ENCODE measurements around the gene PROZ.

The PROZ gene

DNA sequence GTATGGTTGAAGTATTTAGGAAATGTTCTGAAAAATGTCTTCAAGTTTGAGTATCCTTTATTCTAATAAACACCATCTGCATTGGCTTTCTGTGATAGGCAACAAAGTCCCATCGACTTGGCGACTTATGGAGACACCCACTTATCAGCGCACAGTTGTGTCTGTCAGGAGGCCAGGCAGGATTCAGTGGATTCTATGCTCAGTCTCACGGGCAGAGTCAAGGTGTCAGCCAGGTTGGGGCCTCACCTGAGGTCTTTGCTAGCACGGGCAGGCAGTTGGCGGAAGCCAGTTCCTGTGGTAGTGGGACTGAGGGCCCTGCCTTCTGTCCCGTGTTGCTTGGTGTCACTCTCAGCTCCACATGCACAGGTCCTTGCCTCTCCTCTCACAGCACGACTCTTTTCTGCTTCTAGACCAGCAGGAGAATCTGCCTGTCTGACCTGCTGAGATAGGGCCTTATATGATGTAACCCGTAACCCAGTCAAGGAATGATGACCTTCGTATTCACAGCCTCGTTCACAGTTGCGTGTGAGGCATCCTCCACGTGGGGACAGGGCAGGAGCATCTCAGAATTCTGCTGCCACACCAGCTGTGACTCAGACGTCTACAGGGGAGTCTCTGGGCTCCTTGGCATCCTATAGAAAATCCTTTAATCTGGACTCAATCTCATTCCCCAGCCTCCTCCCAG is 61.0 kb downstream of the PROZ start:
- in situ Hi-C loops (cut with MboI; ENCODE audit: low pct_unique_long_range_greater_than_20kb, low sequenced_read_pairs) = no loop called here
- no peak for DNase-seq

DNA sequence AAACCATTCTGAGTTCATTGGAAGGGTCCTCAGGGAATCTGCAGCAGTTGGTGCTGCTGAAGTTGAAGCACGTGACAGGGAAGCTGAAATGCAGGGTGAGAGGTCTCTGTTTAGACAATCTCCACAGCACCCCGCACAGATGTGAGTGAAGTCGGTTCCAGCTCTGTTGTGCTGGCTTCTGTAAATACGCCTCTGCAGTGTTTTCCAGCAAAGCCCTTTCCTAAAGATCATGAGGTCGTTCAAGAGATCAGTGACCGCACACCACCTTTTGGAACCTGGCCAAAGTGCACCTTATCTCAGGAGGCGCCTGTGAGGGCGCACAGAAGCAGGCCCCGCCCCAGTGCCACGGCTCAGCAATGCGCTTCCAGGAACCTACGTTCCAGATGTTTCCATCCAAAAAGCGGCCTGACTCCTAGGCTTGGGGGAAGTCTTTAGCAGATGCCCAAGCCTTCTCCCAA is 61.7 kb downstream of the PROZ start:
- DNase-seq = no peak
- in situ Hi-C loops (cut with MboI; ENCODE audit: low pct_unique_long_range_greater_than_20kb, low sequenced_read_pairs) = no loop called here

DNA sequence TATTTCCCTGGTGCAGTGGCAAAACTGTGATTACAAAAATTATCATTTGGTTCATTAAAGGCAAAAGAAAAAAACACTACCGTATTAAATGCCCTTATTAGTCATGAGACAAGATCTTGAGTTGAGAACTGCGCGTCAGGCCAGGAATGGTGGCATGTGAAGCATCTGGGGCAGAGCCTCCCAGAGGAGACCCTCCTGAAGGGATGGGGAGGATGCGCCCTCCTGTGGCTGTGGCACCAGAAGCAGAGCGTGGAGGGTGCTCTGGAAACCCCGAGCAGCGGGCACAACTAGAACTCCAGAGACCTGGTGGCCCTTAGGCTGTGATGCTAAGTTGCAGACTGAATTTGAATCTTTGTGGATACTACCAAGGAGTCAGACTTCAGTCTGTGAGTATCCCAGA is 62.4 kb downstream of the PROZ start:
- in situ Hi-C loops (cut with MboI; ENCODE audit: low pct_unique_long_range_greater_than_20kb, low sequenced_read_pairs) = no loop called here
- no peak for DNase-seq

All from KBM-7 (cell line).